ENCODE measurements around the gene KLHL6.
"Not testable (repeated sequence)": the region's sequence is repeated elsewhere in the genome, so short reads cannot be mapped to it uniquely, and the experiment has no call there.

KLHL6 gene

GRCh38 chr3:183576487-183577107 lies 21.1 kb upstream of the KLHL6 start:
- Histone ChIP-seq H3K79me2 (ENCODE audit: insufficient read depth, low read length) (no peaks in the 10 kb centered on the region), H3K4me2 (ENCODE audit: low read depth, low read length, poor library complexity, severe bottlenecking) (no peak overlapping the region), H3K27me3 (ENCODE audit: low read length) (no peaks in the 10 kb centered on the region), H3K9me2 (replicated peaks; ENCODE audit: insufficient read depth, low read length) (no peaks in the 10 kb centered on the region), H3K27ac (ENCODE audit: low read depth, low read length) (no peak overlapping the region), H3K9ac (ENCODE audit: low read length) (no peak overlapping the region), H3F3A (ENCODE audit: insufficient read depth) (no peaks in the 10 kb centered on the region), H2AFZ (ENCODE audit: low read depth, low read length, severe bottlenecking) (no peak overlapping the region), H3K36me3 (ENCODE audit: low read length) (no peaks in the 10 kb centered on the region), H3K9me3 (ENCODE audit: insufficient read depth, low read length) (no peaks in the 10 kb centered on the region), H3K4me3 (ENCODE audit: insufficient read depth, low read length, poor library complexity, severe bottlenecking) (no peak overlapping the region), H4K20me1 (ENCODE audit: low read depth, low read length) (no peaks in the 10 kb centered on the region)
- no peak for TF ChIP-seq CTCF (IDR thresholded peaks at IDR 0.05; ENCODE audit: insufficient read depth, low read length, poor library complexity, severe bottlenecking)
- no peak for TF ChIP-seq EZH2phosphoT487 (conservative IDR thresholded peaks at IDR 0.05; ENCODE audit: low read length)

GRCh38 chr3:183572935-183573334 lies 17.4 kb upstream of the KLHL6 start:
- no peaks in the 10 kb centered on the region for H3K9me2 ChIP-seq (replicated peaks; ENCODE audit: insufficient read depth, low read length)
- H2AFZ ChIP-seq (ENCODE audit: low read depth, low read length, severe bottlenecking): no peak overlapping the region
- no peaks in the 10 kb centered on the region for H3K36me3 ChIP-seq (ENCODE audit: low read length)
- no peak overlapping the region for H3K27ac ChIP-seq (ENCODE audit: low read depth, low read length)
- H3K9me3 ChIP-seq (ENCODE audit: insufficient read depth, low read length): no peaks in the 10 kb centered on the region
- no peaks in the 10 kb centered on the region for H3K27me3 ChIP-seq (ENCODE audit: low read length)
- no peaks in the 10 kb centered on the region for H3K79me2 ChIP-seq (ENCODE audit: insufficient read depth, low read length)
- no peaks in the 10 kb centered on the region for H3F3A ChIP-seq (ENCODE audit: insufficient read depth)
- TF ChIP-seq CTCF (IDR thresholded peaks at IDR 0.05; ENCODE audit: insufficient read depth, low read length, poor library complexity, severe bottlenecking): no peak
- TF ChIP-seq EZH2phosphoT487 (conservative IDR thresholded peaks at IDR 0.05; ENCODE audit: low read length): no peak
- no peak overlapping the region for H3K4me2 ChIP-seq (ENCODE audit: low read depth, low read length, poor library complexity, severe bottlenecking)
- H4K20me1 ChIP-seq (ENCODE audit: low read depth, low read length): no peaks in the 10 kb centered on the region
- no peak overlapping the region for H3K4me3 ChIP-seq (ENCODE audit: insufficient read depth, low read length, poor library complexity, severe bottlenecking)
- no peak overlapping the region for H3K9ac ChIP-seq (ENCODE audit: low read length)

- H3K27ac ChIP-seq (ENCODE audit: low read depth, low read length); H2AFZ ChIP-seq (ENCODE audit: low read depth, low read length, severe bottlenecking); H3K27me3 ChIP-seq (ENCODE audit: low read length); H4K20me1 ChIP-seq (ENCODE audit: low read depth, low read length); H3K9me2 ChIP-seq (replicated peaks; ENCODE audit: insufficient read depth, low read length); H3K79me2 ChIP-seq (ENCODE audit: insufficient read depth, low read length); H3F3A ChIP-seq (ENCODE audit: insufficient read depth); H3K9me3 ChIP-seq (ENCODE audit: insufficient read depth, low read length); H3K4me2 ChIP-seq (ENCODE audit: low read depth, low read length, poor library complexity, severe bottlenecking); H3K4me3 ChIP-seq (ENCODE audit: insufficient read depth, low read length, poor library complexity, severe bottlenecking); H3K36me3 ChIP-seq (ENCODE audit: low read length); H3K9ac ChIP-seq (ENCODE audit: low read length): not testable (repeated sequence)
Measured at GRCh38 chr3:183570191-183570590, 14.7 kb upstream of the KLHL6 start.

GRCh38 chr3:183566880-183567279 lies 11.4 kb upstream of the KLHL6 start:
- Histone ChIP-seq H3K9ac (ENCODE audit: low read length) (no peak overlapping the region), H3K9me3 (ENCODE audit: insufficient read depth, low read length) (no peaks in the 10 kb centered on the region), H3K9me2 (replicated peaks; ENCODE audit: insufficient read depth, low read length) (no peaks in the 10 kb centered on the region), H3K79me2 (ENCODE audit: insufficient read depth, low read length) (no peaks in the 10 kb centered on the region), H3K36me3 (ENCODE audit: low read length) (no peaks in the 10 kb centered on the region), H4K20me1 (ENCODE audit: low read depth, low read length) (no peaks in the 10 kb centered on the region), H3K4me2 (ENCODE audit: low read depth, low read length, poor library complexity, severe bottlenecking) (no peak overlapping the region), H3K27ac (ENCODE audit: low read depth, low read length) (no peak overlapping the region), H3F3A (ENCODE audit: insufficient read depth) (no peaks in the 10 kb centered on the region), H3K4me3 (ENCODE audit: insufficient read depth, low read length, poor library complexity, severe bottlenecking) (no peak overlapping the region), H2AFZ (ENCODE audit: low read depth, low read length, severe bottlenecking) (no peak overlapping the region), H3K27me3 (ENCODE audit: low read length) (no peaks in the 10 kb centered on the region)
- no peak for TF ChIP-seq EZH2phosphoT487 (conservative IDR thresholded peaks at IDR 0.05; ENCODE audit: low read length)

Data from SU-DHL-6 (cell line).